ENCODE measurements around the gene TRHDE. TPM values are rescaled to one million over a fixed set of nuclear protein-coding genes. Genes with fewer than 3 reads are reported as not detected.

TRHDE gene
- total and polyA plus RNA-seq, 8 donors = 1.9 to 30.2 (median 17.9) TPM

DNA sequence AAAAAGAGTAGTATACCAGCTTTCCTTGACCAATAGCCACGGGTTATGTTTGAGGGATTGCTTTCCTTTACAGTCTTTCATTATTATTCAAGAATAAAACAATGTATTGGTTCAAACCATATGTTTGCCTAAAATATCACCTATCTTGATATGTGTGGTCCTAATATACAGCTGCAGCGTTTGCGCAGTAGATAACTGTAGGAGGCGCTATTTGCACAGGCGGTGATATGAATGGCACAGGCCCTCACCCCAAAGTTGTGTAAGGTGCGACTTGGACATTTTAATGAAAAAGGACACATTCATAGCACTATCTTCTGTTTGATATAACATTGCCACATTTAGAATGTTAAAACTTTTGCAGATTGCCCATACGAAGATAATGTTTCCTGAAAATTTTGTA lies 298.4 kb downstream of the TRHDE start:
- TF ChIP-seq, protein P1, sequence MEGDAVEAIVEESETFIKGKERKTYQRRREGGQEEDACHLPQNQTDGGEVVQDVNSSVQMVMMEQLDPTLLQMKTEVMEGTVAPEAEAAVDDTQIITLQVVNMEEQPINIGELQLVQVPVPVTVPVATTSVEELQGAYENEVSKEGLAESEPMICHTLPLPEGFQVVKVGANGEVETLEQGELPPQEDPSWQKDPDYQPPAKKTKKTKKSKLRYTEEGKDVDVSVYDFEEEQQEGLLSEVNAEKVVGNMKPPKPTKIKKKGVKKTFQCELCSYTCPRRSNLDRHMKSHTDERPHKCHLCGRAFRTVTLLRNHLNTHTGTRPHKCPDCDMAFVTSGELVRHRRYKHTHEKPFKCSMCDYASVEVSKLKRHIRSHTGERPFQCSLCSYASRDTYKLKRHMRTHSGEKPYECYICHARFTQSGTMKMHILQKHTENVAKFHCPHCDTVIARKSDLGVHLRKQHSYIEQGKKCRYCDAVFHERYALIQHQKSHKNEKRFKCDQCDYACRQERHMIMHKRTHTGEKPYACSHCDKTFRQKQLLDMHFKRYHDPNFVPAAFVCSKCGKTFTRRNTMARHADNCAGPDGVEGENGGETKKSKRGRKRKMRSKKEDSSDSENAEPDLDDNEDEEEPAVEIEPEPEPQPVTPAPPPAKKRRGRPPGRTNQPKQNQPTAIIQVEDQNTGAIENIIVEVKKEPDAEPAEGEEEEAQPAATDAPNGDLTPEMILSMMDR (IDR thresholded peaks at IDR 0.05) = no peak

DNA sequence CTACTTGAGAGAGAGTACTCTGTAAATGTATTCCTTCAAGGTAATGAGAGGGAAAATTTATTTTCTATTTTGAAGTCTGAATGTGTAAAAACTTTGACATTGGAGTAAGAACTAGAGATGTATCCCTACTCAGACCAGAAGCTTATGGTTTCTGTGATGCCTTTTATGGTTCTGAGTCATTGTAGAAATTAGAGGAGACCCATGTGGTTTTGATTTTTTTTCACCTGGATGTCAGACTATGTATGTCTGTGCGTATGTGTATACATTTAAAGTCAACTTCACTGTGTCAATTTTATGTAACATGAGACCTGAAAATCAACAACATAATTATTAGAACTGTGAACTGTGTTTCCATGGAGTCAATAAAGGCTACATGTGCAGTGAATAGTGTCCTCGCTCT lies 302.0 kb downstream of the TRHDE start:
- Histone ChIP-seq H3K27ac (no peak overlapping the region), H3K4me1 (no peaks in the 10 kb centered on the region), H3K9me3 (no peaks in the 10 kb centered on the region), H3K36me3 (no peaks in the 10 kb centered on the region), H3K4me3 (no peak overlapping the region), H3K27me3 (no peaks in the 10 kb centered on the region)
- 87 to 88% methylated on average over 2 of the region's 2 CpGs for WGBS, 2 donors
- ATAC-seq (no peak), DNase-seq (no peak), FAIRE-seq (no peak)
- TF ChIP-seq, protein P1 (IDR thresholded peaks at IDR 0.05) = no peak
- intact Hi-C loops (cut with DNase I) = no loop called here

More for the DNA sequence above, 298.4 kb downstream of the TRHDE start:
- no peaks in the 10 kb centered on the region for H3K4me1 ChIP-seq
- no peak for DNase-seq
- intact Hi-C loops (cut with DNase I) = no loop called here
- ATAC-seq = no peak
- no peak for FAIRE-seq
- 84% methylated on average over 7 of the region's 7 CpGs for WGBS, 2 donors
- no peak overlapping the region for H3K4me3 ChIP-seq
- H3K9me3 ChIP-seq = no peaks in the 10 kb centered on the region
- H3K27me3 ChIP-seq = no peaks in the 10 kb centered on the region
- H3K27ac ChIP-seq = no peak overlapping the region
- H3K36me3 ChIP-seq = no peaks in the 10 kb centered on the region

DNA sequence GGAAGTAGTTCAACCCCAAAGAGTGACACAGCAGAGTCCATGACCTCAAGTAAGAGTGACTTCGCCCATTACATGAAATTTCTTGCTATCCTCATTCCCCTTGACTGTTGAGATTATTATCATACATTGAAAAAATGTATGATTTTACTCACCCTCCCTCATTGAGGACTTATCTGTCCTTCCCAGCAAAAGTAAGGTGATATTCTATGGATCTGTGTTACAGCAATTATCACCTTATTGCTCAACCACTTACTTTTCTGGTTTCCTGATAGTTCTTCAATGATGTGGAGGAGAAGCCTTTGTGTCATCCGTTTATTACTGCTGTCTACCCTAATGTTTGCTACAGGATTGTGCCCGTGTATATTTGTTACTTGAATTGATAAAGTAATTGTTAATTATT lies 306.2 kb downstream of the TRHDE start:
- intact Hi-C loops (cut with DNase I) = no loop called here
- Histone ChIP-seq H3K4me1 (no peaks in the 10 kb centered on the region), H3K27me3 (no peaks in the 10 kb centered on the region), H3K36me3 (no peaks in the 10 kb centered on the region), H3K9me3 (no peaks in the 10 kb centered on the region), H3K27ac (no peak overlapping the region), H3K4me3 (no peak overlapping the region)
- no peak for ATAC-seq
- no peak for DNase-seq
- FAIRE-seq = no peak
- TF ChIP-seq, protein P1 (IDR thresholded peaks at IDR 0.05) = no peak
- WGBS, 2 donors = 69 to 75% methylated on average over 3 of the region's 3 CpGs

DNA sequence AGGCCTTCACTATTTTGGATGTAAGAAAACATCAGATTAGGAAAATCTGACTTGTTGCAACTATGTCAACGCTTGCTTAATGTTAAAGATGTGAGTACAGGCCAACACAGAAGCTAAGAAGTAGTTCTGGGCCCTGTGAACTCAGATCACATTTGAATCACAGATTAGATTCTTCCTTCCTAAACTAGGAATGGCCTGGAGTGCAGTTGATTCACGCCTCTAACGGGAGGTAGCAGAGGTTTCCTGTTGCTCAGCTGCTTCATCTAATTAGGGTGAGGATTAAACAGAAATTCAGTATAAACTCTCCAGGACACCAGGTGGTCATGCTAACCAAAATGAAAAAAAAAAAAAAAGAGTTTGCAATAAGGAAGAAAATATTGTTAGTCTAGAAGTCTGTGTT lies 314.3 kb downstream of the TRHDE start:
- no peak for ATAC-seq
- intact Hi-C loops (cut with DNase I) = no loop called here
- Histone ChIP-seq H3K27ac (no peak overlapping the region), H3K4me3 (no peak overlapping the region), H3K4me1 (no peaks in the 10 kb centered on the region), H3K36me3 (no peaks in the 10 kb centered on the region), H3K9me3 (no peaks in the 10 kb centered on the region), H3K27me3 (no peaks in the 10 kb centered on the region)
- 84 to 86% methylated on average over 3 of the region's 3 CpGs for WGBS, 2 donors
- no peak for DNase-seq
- TF ChIP-seq, protein P1 (IDR thresholded peaks at IDR 0.05) = no peak
- FAIRE-seq = no peak

DNA sequence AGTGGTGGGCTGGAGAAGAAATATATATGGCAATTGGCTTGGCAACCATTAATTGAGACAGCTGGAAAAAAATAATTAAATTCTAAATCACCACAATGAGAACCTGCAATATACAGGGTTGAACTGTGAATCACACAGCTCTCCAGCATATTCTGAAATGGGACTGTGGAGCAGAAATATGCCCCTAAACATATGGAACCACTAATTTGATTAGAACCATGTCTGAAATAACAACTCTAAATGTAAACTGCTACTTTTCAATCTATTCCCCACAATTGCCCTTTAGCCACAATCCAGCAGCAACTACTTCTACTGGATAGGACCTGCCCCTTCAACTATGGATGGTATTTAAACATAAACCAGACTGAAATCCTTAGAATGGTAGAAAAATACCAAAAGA lies 330.4 kb downstream of the TRHDE start:
- intact Hi-C loops (cut with DNase I) = no loop called here
- Histone ChIP-seq H3K9me3 (no peaks in the 10 kb centered on the region), H3K27ac (no peak overlapping the region), H3K4me3 (no peak overlapping the region), H3K36me3 (no peaks in the 10 kb centered on the region), H3K27me3 (no peaks in the 10 kb centered on the region), H3K4me1 (no peaks in the 10 kb centered on the region)
- no peak for FAIRE-seq
- DNase-seq = no peak
- TF ChIP-seq, protein P1 (IDR thresholded peaks at IDR 0.05) = no peak
- ATAC-seq = no peak
